ENCODE data around the gene ITPR1.

- TF ChIP-seq CTCF (IDR thresholded peaks at IDR 0.05) = no peak
- no peak for TF ChIP-seq POLR2A (IDR thresholded peaks at IDR 0.05)
- TF ChIP-seq EP300 (IDR thresholded peaks at IDR 0.05; ENCODE audit: low read depth) = no peak
Observed at GRCh38 chr3:4517643-4518311, 24.6 kb downstream of the ITPR1 start.
